ENCODE measurements around the gene SYVN1. TPM values are rescaled to one million over a fixed set of nuclear protein-coding genes. Genes with fewer than 3 reads are reported as not detected.
A peak's percentile ranks its signal among the peaks of the same experiment; 100 is the strongest.

SYVN1 gene
- total RNA-seq, 1 experiment from 2014 or later, result 34.8 TPM

DNA sequence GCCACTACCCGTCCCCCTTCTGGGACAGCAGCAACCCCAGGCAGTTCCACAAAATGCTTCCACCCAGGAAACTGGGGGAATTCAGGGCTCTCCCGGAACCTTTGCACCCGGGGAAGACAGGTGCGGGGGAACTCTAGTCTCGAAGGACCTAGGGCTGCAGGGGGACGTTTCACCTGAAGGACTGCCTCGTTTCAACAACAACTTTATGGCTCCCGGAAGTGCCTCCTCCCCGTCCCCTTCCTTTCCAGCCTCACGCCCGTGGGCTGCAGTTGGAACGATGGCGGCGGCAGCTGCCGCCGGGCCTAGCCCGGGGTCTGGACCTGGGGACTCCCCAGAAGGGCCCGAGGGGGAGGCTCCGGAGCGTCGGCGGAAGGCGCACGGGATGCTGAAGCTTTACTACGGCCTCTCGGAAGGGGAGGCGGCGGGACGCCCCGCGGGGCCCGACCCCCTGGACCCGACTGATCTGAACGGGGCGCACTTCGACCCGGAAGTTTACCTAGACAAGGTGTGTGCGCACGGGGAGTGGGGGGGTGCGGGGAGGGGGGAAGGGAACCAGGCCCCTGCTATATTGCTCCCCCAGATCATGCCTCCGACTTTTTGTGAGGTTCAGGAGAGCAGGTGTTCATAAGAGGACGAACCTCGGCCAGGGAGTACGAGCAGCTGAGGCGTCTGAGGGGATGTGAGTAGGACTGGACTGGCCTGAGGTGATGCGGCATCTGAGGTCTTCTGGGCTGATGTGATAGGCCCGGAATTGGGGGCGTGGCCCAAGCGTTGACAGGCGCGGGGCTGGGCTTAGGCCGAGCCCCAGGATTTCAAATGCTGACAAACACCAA is 38.1 kb downstream of the SYVN1 start, which contains the start of gene VPS51 (continued):
- TF ChIP-seq, protein P1, sequence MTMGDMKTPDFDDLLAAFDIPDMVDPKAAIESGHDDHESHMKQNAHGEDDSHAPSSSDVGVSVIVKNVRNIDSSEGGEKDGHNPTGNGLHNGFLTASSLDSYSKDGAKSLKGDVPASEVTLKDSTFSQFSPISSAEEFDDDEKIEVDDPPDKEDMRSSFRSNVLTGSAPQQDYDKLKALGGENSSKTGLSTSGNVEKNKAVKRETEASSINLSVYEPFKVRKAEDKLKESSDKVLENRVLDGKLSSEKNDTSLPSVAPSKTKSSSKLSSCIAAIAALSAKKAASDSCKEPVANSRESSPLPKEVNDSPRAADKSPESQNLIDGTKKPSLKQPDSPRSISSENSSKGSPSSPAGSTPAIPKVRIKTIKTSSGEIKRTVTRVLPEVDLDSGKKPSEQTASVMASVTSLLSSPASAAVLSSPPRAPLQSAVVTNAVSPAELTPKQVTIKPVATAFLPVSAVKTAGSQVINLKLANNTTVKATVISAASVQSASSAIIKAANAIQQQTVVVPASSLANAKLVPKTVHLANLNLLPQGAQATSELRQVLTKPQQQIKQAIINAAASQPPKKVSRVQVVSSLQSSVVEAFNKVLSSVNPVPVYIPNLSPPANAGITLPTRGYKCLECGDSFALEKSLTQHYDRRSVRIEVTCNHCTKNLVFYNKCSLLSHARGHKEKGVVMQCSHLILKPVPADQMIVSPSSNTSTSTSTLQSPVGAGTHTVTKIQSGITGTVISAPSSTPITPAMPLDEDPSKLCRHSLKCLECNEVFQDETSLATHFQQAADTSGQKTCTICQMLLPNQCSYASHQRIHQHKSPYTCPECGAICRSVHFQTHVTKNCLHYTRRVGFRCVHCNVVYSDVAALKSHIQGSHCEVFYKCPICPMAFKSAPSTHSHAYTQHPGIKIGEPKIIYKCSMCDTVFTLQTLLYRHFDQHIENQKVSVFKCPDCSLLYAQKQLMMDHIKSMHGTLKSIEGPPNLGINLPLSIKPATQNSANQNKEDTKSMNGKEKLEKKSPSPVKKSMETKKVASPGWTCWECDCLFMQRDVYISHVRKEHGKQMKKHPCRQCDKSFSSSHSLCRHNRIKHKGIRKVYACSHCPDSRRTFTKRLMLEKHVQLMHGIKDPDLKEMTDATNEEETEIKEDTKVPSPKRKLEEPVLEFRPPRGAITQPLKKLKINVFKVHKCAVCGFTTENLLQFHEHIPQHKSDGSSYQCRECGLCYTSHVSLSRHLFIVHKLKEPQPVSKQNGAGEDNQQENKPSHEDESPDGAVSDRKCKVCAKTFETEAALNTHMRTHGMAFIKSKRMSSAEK (CRISPR knock-in tag; IDR thresholded peaks at IDR 0.05; ENCODE audit: borderline replicate concordance), result 0 out of 2 replicates have a peak, but pooled peaks have one; percentile 46
- TF ChIP-seq MLX (CRISPR knock-in tag; IDR thresholded peaks at IDR 0.05) (no peak), JAZF1 (CRISPR knock-in tag; IDR thresholded peaks at IDR 0.05) (no peak)

DNA sequence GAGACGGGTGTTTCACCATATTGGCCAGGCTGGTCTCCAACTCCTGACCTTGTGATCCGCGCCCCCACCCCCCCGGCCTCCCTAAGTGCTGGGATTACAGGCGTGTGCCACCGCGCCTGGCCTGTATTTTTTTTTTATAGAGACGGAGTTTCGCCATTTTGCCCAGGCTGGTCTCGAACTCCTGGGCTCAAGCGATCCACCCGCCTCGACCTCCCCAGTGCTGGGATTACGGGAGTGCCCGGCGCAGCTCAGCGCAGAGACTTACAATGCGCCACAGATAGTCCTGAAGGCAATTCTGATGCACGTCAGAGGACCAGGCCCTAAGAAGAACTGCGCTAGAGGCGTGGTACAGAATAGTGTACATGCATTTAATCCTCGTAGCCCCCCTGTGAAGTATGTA is 38.9 kb downstream of the SYVN1 start:
- ChIA-PET POLR2A (interaction anchor here (0.7 to 1.6 kb wide), 2 partner anchors 17 to 21 kb away, joined by 3 to 5 read pairs; partner anchors contain the start of gene ZNHIT2), CTCF (interaction anchor here (1.6 to 9.9 kb wide), 3 partner anchors 16 to 109 kb away, joined by 3 to 104 read pairs (median 3); partner anchors contain the start of genes TM7SF2 and ZNHIT2)
- no peak for TF ChIP-seq ZBTB21 (CRISPR knock-in tag; IDR thresholded peaks at IDR 0.05; ENCODE audit: borderline replicate concordance)
- TF ChIP-seq ETV6 (CRISPR knock-in tag; IDR thresholded peaks at IDR 0.05), result no peak
- TF ChIP-seq FOXK1 (CRISPR knock-in tag; IDR thresholded peaks at IDR 0.05), result no peak
- DNase-seq (ENCODE audit: low spot score), result no peak
- Mint-ChIP-seq H3K36me3 (peaks cover 8% of the 10 kb centered on the region), H3K9me3 (no peaks in the 10 kb centered on the region), H3K27ac (peak overlapping the region; percentile 99), H3K4me1 (peaks cover 6% of the 10 kb centered on the region), H3K4me3 (peak overlapping the region; percentile 90), H3K27me3 (ENCODE audit: low read depth) (no peaks in the 10 kb centered on the region)
- no peak for ATAC-seq

DNA sequence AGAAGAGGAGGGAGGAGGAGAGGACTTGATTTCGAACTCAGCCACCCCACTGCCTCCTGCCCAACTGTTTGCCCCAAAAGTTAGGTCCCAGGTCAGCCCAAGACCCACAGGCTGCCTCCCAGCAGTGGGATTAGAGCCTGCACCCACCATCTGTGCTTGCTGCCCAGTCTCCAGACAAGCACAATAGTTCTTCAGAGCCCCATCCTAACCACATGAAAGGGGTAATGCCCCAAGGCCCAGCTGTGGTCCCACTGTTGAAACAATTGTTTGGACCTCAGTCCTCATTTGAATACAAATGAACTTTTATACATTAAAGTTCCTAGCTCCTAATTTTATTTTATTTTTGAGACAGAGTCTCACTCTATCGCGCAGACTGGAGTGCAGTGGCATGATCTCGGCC is 43.7 kb downstream of the SYVN1 start:
- TF ChIP-seq HMGA2 (CRISPR knock-in tag; IDR thresholded peaks at IDR 0.05) (no peak), NFE2L1 (CRISPR knock-in tag; IDR thresholded peaks at IDR 0.05) (no peak), ATF6 (CRISPR knock-in tag; IDR thresholded peaks at IDR 0.05) (no peak), ESRRA (CRISPR knock-in tag; IDR thresholded peaks at IDR 0.05; ENCODE audit: borderline replicate concordance) (no peak), ATF1 (CRISPR knock-in tag; IDR thresholded peaks at IDR 0.05) (no peak), E2F4 (CRISPR knock-in tag; IDR thresholded peaks at IDR 0.05; ENCODE audit: borderline replicate concordance, low read depth) (no peak), NFYB (CRISPR knock-in tag; conservative IDR thresholded peaks at IDR 0.05; ENCODE audit: low read depth) (no peak)
- TF ChIP-seq, protein P2, sequence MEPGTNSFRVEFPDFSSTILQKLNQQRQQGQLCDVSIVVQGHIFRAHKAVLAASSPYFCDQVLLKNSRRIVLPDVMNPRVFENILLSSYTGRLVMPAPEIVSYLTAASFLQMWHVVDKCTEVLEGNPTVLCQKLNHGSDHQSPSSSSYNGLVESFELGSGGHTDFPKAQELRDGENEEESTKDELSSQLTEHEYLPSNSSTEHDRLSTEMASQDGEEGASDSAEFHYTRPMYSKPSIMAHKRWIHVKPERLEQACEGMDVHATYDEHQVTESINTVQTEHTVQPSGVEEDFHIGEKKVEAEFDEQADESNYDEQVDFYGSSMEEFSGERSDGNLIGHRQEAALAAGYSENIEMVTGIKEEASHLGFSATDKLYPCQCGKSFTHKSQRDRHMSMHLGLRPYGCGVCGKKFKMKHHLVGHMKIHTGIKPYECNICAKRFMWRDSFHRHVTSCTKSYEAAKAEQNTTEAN (CRISPR knock-in tag; IDR thresholded peaks at IDR 0.05), result no peak
- Mint-ChIP-seq H3K4me3 (no peak overlapping the region), H3K9me3 (no peaks in the 10 kb centered on the region), H3K27ac (no peak overlapping the region), H3K36me3 (peaks cover 2% of the 10 kb centered on the region), H3K4me1 (peaks cover under 1% of the 10 kb centered on the region), H3K27me3 (ENCODE audit: low read depth) (no peaks in the 10 kb centered on the region)
- ChIA-PET CTCF (interaction anchor here (0.6 to 2.7 kb wide), 4 partner anchors 20 to 242 kb away, joined by 6 to 11 read pairs (median 7); partner anchors contain the start of gene ARL2), POLR2A (no interaction called here)
- no peak for DNase-seq (ENCODE audit: low spot score)
- ATAC-seq, result no peak
